HG02943 (cell line): Measurements from ENCODE around the gene HSPBAP1.
"Not testable (repeated sequence)": the region's sequence is repeated elsewhere in the genome, so short reads cannot be mapped to it uniquely, and the experiment has no call there.

Source experiments
- ATAC-seq: cut with Tn5 transposase; IDR thresholded peaks from one replicate; pipeline ENCODE4 v1.9.1; 2021; ENCODE audit warnings: mild to moderate bottlenecking, low read depth, moderate library complexity; ENCODE audit not compliant: unreplicated experiment

HSPBAP1 gene

GRCh38 chr3:122743581-122744120 is 50.0 kb downstream of the HSPBAP1 start:
- no peak for ATAC-seq

- ATAC-seq: no peak
Observed at GRCh38 chr3:122742234-122742633, 51.4 kb downstream of the HSPBAP1 start.

GRCh38 chr3:122739172-122739571 is 54.5 kb downstream of the HSPBAP1 start:
- no peak for ATAC-seq

- not testable (repeated sequence) for ATAC-seq
Observed at GRCh38 chr3:122732682-122733525, 60.7 kb downstream of the HSPBAP1 start.

- ATAC-seq: no peak
Observed at GRCh38 chr3:122730240-122730639, 63.4 kb downstream of the HSPBAP1 start.

GRCh38 chr3:122728756-122729514 is 64.7 kb downstream of the HSPBAP1 start:
- ATAC-seq: no peak

- no peak for ATAC-seq
Observed at GRCh38 chr3:122728186-122728585, 65.4 kb downstream of the HSPBAP1 start.

GRCh38 chr3:122727766-122728165 is 65.9 kb downstream of the HSPBAP1 start:
- no peak for ATAC-seq

GRCh38 chr3:122727294-122727693 is 66.3 kb downstream of the HSPBAP1 start:
- ATAC-seq: no peak

GRCh38 chr3:122725106-122725505 is 68.5 kb downstream of the HSPBAP1 start:
- no peak for ATAC-seq

GRCh38 chr3:122719273-122719921 is 74.2 kb downstream of the HSPBAP1 start:
- ATAC-seq: no peak

- ATAC-seq: no peak
Observed at GRCh38 chr3:122716667-122717066, 77.0 kb downstream of the HSPBAP1 start.

- ATAC-seq: no peak
Observed at GRCh38 chr3:122714273-122714672, 79.4 kb downstream of the HSPBAP1 start.

GRCh38 chr3:122710616-122711251 is 82.9 kb downstream of the HSPBAP1 start:
- not testable (repeated sequence) for ATAC-seq

- ATAC-seq: no peak
Observed at GRCh38 chr3:122705379-122705778, 88.3 kb downstream of the HSPBAP1 start.

GRCh38 chr3:122700193-122700592 is 93.4 kb downstream of the HSPBAP1 start:
- no peak for ATAC-seq

- ATAC-seq: peak; percentile 59
Observed at GRCh38 chr3:122697952-122698620, 95.5 kb downstream of the HSPBAP1 start.

GRCh38 chr3:122695927-122696561 is 97.6 kb downstream of the HSPBAP1 start:
- ATAC-seq: no peak

- ATAC-seq: no peak
Observed at GRCh38 chr3:122694966-122695365, 98.7 kb downstream of the HSPBAP1 start.
